Heart left ventricle (tissue), 16 donors: Measurements from ENCODE around the gene FCN1. TPM values are rescaled to one million over a fixed set of nuclear protein-coding genes. Genes with fewer than 3 reads are reported as not detected.

Experiments
- ATAC-seq, 4 donors: fragments of 200-7000 bp; cut with Tn5 transposase; one replicate each; pipeline ENCODE4 v1.9.1; 2020 to 2022; ENCODE audit warnings: moderate library complexity in 4 of 4, mild to moderate bottlenecking in 3 of 4, moderate number of reproducible peaks in 1 of 4
- DNase-seq, 5 donors: peaks; one replicate each; pipeline ENCODE4 v3.0.0-alpha.2; 2020
- H3K27ac ChIP-seq, 12 donors: fragments of 200-600 bp; sonication (generic) in 4 of 12; one replicate each; pipeline versions ENCODE4 v1.5.0 to v1.8.0; 2016 to 2022; ENCODE audit warnings: mild to moderate bottlenecking in 2 of 12
- H3K27me3 ChIP-seq, 9 donors: fragments of 200-600 bp; sonication (generic) in 2 of 9; one replicate each; pipeline versions ENCODE4 v1.5.1 to v1.8.0; 2016 to 2022; ENCODE audit warnings: mild to moderate bottlenecking in 3 of 9
- H3K36me3 ChIP-seq, 9 donors: fragments of 200-600 bp; sonication (generic) in 2 of 9; one replicate each; pipeline versions ENCODE4 v1.5.0 to v1.8.0; 2018 to 2022; ENCODE audit warnings: mild to moderate bottlenecking in 2 of 9
- H3K4me1 ChIP-seq, 12 donors: fragments of 200-600 bp; sonication (generic) in 4 of 12; one replicate each; pipeline versions ENCODE4 v1.5.0 to v1.8.0; 2016 to 2022; ENCODE audit warnings: mild to moderate bottlenecking in 3 of 12
- H3K4me3 ChIP-seq, 12 donors: fragments of 200-600 bp; sonication (generic) in 4 of 12; one replicate each; pipeline versions ENCODE4 v1.5.0 to v1.8.0; 2017 to 2022; ENCODE audit warnings: mild to moderate bottlenecking in 9 of 12, moderate library complexity in 4 of 12
- H3K9me3 ChIP-seq, 12 donors: fragments of 200-600 bp; sonication (generic) in 4 of 12; one replicate each; pipeline versions ENCODE4 v1.5.0 to v1.8.0; 2016 to 2022; ENCODE audit warnings: mild to moderate bottlenecking in 1 of 12
- POLR2A ChIP-seq, 2 donors: fragments of 450-650 bp; IDR thresholded peaks; one replicate each; pipeline ENCODE4 v1.6.1; 2017; ENCODE audit warnings: antibody characterized with exemption in 2 of 2, mild to moderate bottlenecking in 2 of 2, moderate library complexity in 2 of 2
- WGBS, 4 donors: extraction: QIAGEN DNeasy Blood & Tissue Kit in 2 of 4; methylation state at CpG; one replicate each; pipeline versions ENCODE4 v1.1.5 to v1.1.7; 2013 to 2018; 5-methylcytosine and 5-hydroxymethylcytosine counted together
- intact Hi-C, 10 donors: fragments of 100-400 bp; cut with DNase I; formaldehyde crosslinking; loops; one replicate each; pipeline versions ENCODE4 v1.11.1 to v1.14.2; 2022
- polyA plus RNA-seq, 2 donors: library from polyadenylated mRNA; stranded (reverse); fragments of 200-250 nt; gene quantifications; one replicate each; pipeline ENCODE4 v1.2.3, GENCODE V29; 2013
- total RNA-seq, 9 donors: library from RNA; depleted of rRNA in 2 of 9; stranded (reverse); fragments of >200 nt in 2 of 9; fragmentation: NEBNext Ultra II Directional in 3 of 9; extraction: Animal tissue kit (Norgen Biotek cat#: 25700) in 3 of 9; gene quantifications; one replicate each; pipeline versions ENCODE4 v1.1.0 to v1.2.4, GENCODE V29; 2016 to 2023
- TF ChIP-seq, protein P1 (sequence below), 12 donors: fragments of 200-600 bp; sonication (generic) in 4 of 12; IDR thresholded peaks; one replicate each; pipeline versions ENCODE4 v1.5.0 to v1.8.0; 2018 to 2022; ENCODE audit warnings: antibody characterized with exemption in 12 of 12, mild to moderate bottlenecking in 5 of 12
- donor health status: ischemic (EF 13 %, LVEDD 7.1; RV severe dilation, severe dysfunction).
- donor health status: healthy with polysubstance abuse.
- donor health status: DM: no; HTN: yes; CAD: no.
- donor health status: DM: no; HTN: no; CAD: no.
- donor health status: ischemic (EF 25% LVEDD 6.9; RV normal size, moderate dysfunction).
- donor health status: ischemic (EF 25% LVEDD 5.7; RV mildly dilated, moderate dysfunction).
- donor health status: healthy.
- donor health status: DM: yes; HTN: yes; CAD: no.
- donor health status: ischemic (EF 35%, LVEDD 5.7; RV mildly dilated, moderate dysfunction).
- donor health status: nonischemic (EF 11% LVEDD 7.7; RV severe dilation, severe dysfunction).
- donor health status: DM: yes; HTN: yes; CAD: no.
- donor health status: PGD.
- donor health status: ischemic (EF 29% LVEDD 5.4; RV normal size, mild dysfunction).
- donor health status: nonischemic (EF 23%, LVEDD 6.1; RV moderate dilation, normal function).

The FCN1 gene
- total and polyA plus RNA-seq, 11 donors = 0.81 to 87.5 (median 1.6) TPM

DNA sequence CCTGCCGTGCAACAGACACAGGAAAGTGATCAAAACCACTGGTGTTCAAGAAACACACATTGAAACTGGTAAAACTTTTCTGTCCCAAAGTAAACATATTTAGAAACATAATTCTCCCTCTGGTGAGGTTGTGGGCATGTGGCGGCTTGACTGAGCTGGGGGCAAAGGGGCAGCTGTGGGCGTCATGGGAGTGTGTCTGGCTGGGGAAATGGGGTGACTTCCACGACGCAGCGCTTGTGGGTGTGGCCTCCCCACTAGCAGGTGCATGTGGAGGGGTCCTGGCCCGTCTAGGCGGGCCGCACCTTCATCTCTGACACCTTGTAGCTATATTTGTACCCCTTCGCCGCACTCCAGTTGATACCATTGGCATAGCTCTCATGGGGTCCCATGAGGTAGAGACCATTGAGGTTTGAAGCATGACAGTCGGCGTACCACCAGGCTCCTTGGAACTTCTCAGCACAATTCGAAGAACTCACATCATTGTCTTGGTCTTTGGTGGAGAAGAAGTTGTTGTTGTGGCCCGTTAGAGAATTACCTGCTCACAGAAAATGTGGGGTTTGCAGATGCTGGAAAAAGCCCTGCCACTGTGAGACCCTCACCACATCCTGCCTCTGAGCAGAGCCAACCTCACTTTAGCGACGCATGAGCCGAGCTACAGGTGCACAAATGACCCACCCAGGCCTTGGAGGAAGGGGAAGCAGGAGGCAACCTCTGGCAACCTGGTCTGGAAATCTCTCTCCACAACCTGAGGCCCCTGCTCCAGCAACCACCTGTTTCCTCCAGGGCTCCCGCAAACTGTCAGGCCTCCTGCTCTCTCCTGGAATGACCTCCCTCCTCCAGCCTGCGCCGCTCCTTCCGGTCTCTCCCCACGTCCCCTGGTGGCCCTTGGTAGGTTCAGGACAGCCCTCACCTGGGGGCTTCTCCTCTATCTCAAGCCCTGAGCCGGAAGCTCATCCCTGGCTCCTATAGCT lies 7.9 kb downstream of the FCN1 start:
- Histone ChIP-seq H3K9me3 (no peaks in the 10 kb centered on the region), H3K4me3 (no peak overlapping the region), H3K27ac (no peak overlapping the region), H3K36me3 (no peaks in the 10 kb centered on the region), H3K27me3 (peaks cover 0 to 3% (median 0%) of the 10 kb centered on the region in 9 donors), H3K4me1 (no peaks in the 10 kb centered on the region)
- 81 to 93% (median 88%) methylated on average over 24 of the region's 24 CpGs for WGBS, 4 donors
- ATAC-seq (no peak), DNase-seq (no peak)
- TF ChIP-seq, protein P1, sequence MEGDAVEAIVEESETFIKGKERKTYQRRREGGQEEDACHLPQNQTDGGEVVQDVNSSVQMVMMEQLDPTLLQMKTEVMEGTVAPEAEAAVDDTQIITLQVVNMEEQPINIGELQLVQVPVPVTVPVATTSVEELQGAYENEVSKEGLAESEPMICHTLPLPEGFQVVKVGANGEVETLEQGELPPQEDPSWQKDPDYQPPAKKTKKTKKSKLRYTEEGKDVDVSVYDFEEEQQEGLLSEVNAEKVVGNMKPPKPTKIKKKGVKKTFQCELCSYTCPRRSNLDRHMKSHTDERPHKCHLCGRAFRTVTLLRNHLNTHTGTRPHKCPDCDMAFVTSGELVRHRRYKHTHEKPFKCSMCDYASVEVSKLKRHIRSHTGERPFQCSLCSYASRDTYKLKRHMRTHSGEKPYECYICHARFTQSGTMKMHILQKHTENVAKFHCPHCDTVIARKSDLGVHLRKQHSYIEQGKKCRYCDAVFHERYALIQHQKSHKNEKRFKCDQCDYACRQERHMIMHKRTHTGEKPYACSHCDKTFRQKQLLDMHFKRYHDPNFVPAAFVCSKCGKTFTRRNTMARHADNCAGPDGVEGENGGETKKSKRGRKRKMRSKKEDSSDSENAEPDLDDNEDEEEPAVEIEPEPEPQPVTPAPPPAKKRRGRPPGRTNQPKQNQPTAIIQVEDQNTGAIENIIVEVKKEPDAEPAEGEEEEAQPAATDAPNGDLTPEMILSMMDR (IDR thresholded peaks at IDR 0.05) = no peak
- TF ChIP-seq POLR2A (IDR thresholded peaks at IDR 0.05) = no peak
- intact Hi-C loops = no loop called here

DNA sequence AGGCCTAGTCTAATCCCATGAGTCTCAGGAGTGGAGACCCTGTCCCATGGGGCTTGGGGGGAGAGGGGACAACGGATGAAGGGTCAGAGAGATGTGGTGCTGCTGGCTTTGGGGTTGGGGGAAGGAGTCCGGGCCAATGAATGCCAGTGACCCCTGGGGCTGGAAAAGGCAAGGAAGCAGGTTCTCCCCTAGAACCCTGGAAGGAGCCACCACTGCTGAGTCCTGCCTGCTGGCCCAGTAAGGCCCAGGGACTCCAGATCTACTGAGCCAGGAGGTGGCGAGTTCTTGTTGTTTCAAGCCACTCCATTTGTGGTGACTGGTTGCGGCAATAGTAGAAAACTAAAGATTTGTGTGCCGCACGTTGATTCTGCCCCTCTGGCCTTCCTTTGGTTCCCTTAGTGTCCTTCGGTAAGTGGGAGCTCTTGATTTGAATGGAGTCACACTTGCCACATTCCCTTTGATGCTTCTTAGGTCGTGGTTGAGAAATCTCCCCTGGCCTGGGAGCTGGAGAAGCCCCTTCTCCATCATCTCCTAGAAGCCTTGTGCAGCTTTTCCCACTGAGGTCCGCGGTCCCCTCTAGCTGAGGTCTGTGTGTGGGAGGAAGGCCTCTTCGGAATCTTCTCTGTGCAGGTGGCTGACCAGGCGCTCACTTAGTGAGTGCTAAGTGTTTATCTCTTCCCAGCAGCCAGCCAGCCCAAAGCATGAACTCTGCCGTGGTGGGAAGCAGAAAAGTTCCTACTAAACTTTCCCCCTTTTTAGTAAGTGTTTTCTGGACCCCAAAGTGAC lies 9.0 kb downstream of the FCN1 start:
- no peak for ATAC-seq
- Histone ChIP-seq H3K4me3 (no peak overlapping the region), H3K9me3 (no peaks in the 10 kb centered on the region), H3K4me1 (no peaks in the 10 kb centered on the region), H3K36me3 (no peaks in the 10 kb centered on the region), H3K27ac (no peak overlapping the region), H3K27me3 (no peaks in the 10 kb centered on the region)
- intact Hi-C loops = no loop called here
- no peak for TF ChIP-seq POLR2A (IDR thresholded peaks at IDR 0.05)
- TF ChIP-seq, protein P1 (IDR thresholded peaks at IDR 0.05) = no peak
- WGBS, 4 donors = 84 to 90% (median 88%) methylated on average over 11 to 13 of the region's 13 CpGs
- no peak for DNase-seq

DNA sequence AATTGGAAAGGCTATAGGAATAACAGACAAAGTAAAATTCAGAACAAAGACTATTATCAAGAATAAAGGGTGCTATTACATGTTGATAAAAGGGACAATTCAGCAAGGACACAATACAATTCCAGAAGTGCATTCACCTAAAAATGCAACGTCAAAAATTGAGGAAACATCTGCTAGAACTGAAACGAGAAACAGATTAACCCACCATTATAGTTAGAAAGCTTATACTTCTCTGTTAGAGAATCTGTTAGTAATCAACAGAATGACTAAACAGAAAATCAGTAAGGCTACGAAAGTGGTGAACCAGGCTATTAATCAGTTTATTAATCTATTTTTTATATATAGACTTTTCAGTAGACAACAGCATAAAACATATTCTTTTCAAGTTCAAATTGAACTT lies 14.8 kb downstream of the FCN1 start:
- 49 to 59% (median 52%) methylated on average over 3 of the region's 3 CpGs for WGBS, 4 donors
- Histone ChIP-seq H3K27me3 (no peaks in the 10 kb centered on the region), H3K4me1 (peaks cover 0 to 8% (median 2%) of the 10 kb centered on the region in 12 donors), H3K9me3 (peaks cover 0 to 16% (median 6%) of the 10 kb centered on the region in 12 donors), H3K4me3 (no peak overlapping the region), H3K36me3 (no peaks in the 10 kb centered on the region), H3K27ac (no peak overlapping the region)
- intact Hi-C loops = no loop called here
- ATAC-seq = no peak
- no peak for TF ChIP-seq POLR2A (IDR thresholded peaks at IDR 0.05)
- TF ChIP-seq, protein P1 (IDR thresholded peaks at IDR 0.05) = no peak
- no peak for DNase-seq

DNA sequence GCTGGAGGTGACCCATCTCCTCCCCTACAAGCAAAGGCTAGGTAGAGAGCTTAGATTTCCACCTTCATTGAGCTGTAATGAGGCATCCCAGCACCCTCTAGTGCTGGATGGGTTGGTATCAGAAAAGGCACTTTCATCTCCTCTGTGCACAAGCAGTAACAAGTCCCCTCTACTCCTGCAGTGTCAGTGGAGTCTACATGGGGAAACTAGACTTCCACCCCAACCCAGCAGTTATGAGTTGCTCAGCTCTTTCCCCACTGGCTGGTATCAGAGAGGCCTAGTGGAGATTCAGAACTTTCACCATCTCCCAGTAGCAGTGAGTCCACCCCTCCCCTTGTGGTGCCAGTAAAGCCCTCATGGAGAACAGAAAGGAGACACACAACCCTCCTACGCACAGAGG lies 17.9 kb downstream of the FCN1 start:
- TF ChIP-seq POLR2A (IDR thresholded peaks at IDR 0.05) = no peak
- TF ChIP-seq, protein P1 (IDR thresholded peaks at IDR 0.05) = no peak
- H3K27me3 ChIP-seq = no peaks in the 10 kb centered on the region
- no peak overlapping the region for H3K27ac ChIP-seq
- no peak for ATAC-seq
- H3K4me3 ChIP-seq = no peak overlapping the region
- WGBS, 4 donors = 88 to 96% (median 93%) methylated on average over 1 of the region's 1 CpG
- intact Hi-C loops = loop anchor here in 3 of 10 donors (5.0 to 10.0 kb wide), 3 partner anchors 115 to 125 kb away; no protein-coding TSS in a partner anchor
- H3K9me3 ChIP-seq = peaks cover 0 to 19% (median 8%) of the 10 kb centered on the region in 12 donors
- no peak for DNase-seq
- H3K36me3 ChIP-seq = no peaks in the 10 kb centered on the region
- H3K4me1 ChIP-seq = peaks cover 2 to 39% (median 30%) of the 10 kb centered on the region in 12 donors
